Right lobe of liver (tissue), 4 donors: Measurements from ENCODE around the gene WFIKKN2.

Experiments
- CTCF ChIP-seq, 4 donors: fragments of 200-600 bp in 3 of 4; fragments of 450-650 bp in 1 of 4; IDR thresholded peaks; one replicate each; pipeline versions ENCODE4 v1.5.1 to v1.8.0; 2016 to 2022; ENCODE audit warnings: antibody characterized with exemption in 4 of 4, mild to moderate bottlenecking in 2 of 4
- POLR2A ChIP-seq: fragments of 450-650 bp; IDR thresholded peaks from one replicate; pipeline ENCODE4 v1.6.1; 2017; ENCODE audit warnings: antibody characterized with exemption, mild to moderate bottlenecking
- donor health status: DM: no; HTN: no; CAD: no.
- donor health status: DM: no; HTN: no; CAD: no.
- donor health status: DM: no; HTN: yes; CAD: no.

- no peak for TF ChIP-seq CTCF (IDR thresholded peaks at IDR 0.05)
- TF ChIP-seq POLR2A, result no peak
Measured at GRCh38 chr17:50800196-50800700, 35.1 kb upstream of the WFIKKN2 start.
